Mucosa of stomach (tissue), 1 donor: ENCODE measurements around the gene STARD10.
"Not testable (repeated sequence)": the region's sequence is repeated elsewhere in the genome, so short reads cannot be mapped to it uniquely, and the experiment has no call there.

Experiments used
- H3K27me3 ChIP-seq: one replicate; pipeline ENCODE4 v1.7.0; 2013; ENCODE audit warnings: mild to moderate bottlenecking, low read length; ENCODE audit not compliant: control insufficient read depth, insufficient read depth
- H3K36me3 ChIP-seq: one replicate; pipeline ENCODE4 v1.7.0; 2013; ENCODE audit warnings: low read length; ENCODE audit not compliant: control insufficient read depth, insufficient read depth
- H3K4me1 ChIP-seq: one replicate; pipeline ENCODE4 v1.7.0; 2013; ENCODE audit warnings: mild to moderate bottlenecking, low read length; ENCODE audit not compliant: control insufficient read depth, insufficient read depth
- H3K4me3 ChIP-seq: one replicate; pipeline ENCODE4 v1.7.0; 2013; ENCODE audit warnings: low read length
- H3K9ac ChIP-seq: one replicate; pipeline ENCODE4 v1.7.0; 2013; ENCODE audit warnings: mild to moderate bottlenecking, low read length, moderate library complexity
- H3K9me3 ChIP-seq: one replicate; pipeline ENCODE4 v1.7.0; 2013; ENCODE audit warnings: mild to moderate bottlenecking, low read length, moderate library complexity; ENCODE audit not compliant: control insufficient read depth
- donor health status: Pancreatic carcinoma.

STARD10 gene

DNA sequence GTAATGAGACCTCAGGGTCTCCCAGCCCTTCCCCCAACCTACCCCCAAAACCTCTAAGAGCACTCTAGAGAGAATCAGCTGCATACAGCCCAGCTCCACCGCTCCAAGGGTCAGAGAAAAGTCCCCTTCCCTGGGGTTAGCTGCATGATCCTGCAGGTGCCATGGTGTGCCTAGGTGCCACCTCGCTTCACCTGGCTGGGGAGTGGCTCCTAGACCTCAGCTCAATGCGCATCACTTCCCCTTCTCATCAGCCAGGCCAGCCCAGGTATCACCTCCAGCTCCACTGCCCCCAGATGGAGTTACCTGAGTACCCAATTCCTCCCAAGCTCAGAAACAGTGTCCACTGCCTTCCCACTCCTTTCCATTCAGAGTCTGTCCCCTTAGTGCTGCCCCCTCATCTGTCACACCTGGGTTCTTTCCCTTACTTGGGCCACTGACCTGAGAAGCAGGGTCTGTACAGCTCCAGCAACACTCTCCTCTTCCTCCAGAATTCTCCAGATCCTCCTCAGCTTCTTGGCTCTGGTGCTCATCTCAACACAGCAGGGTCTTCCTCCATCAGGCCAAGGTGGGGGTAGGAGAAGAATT is 1.3 kb downstream of the STARD10 start:
- no peaks in the 10 kb centered on the region for H3K27me3 ChIP-seq
- no peak overlapping the region for H3K4me3 ChIP-seq
- no peaks in the 10 kb centered on the region for H3K9me3 ChIP-seq
- peaks cover 46% of the 10 kb centered on the region for H3K4me1 ChIP-seq
- H3K9ac ChIP-seq = no peak overlapping the region
- no peaks in the 10 kb centered on the region for H3K36me3 ChIP-seq

- not testable (repeated sequence) for H3K4me3 ChIP-seq, H3K9ac ChIP-seq, H3K9me3 ChIP-seq, H3K36me3 ChIP-seq, H3K27me3 ChIP-seq
- H3K4me1 ChIP-seq = peaks cover 59% of the 10 kb centered on the region
Measured at GRCh38 chr11:72791228-72791627, 2.6 kb downstream of the STARD10 start.

- H3K9ac ChIP-seq = no peak overlapping the region
- H3K36me3 ChIP-seq = no peaks in the 10 kb centered on the region
- no peak overlapping the region for H3K4me3 ChIP-seq
- no peaks in the 10 kb centered on the region for H3K27me3 ChIP-seq
- H3K9me3 ChIP-seq = no peaks in the 10 kb centered on the region
- H3K4me1 ChIP-seq = peaks cover 74% of the 10 kb centered on the region
Measured at GRCh38 chr11:72789493-72790131, 4.2 kb downstream of the STARD10 start.

DNA sequence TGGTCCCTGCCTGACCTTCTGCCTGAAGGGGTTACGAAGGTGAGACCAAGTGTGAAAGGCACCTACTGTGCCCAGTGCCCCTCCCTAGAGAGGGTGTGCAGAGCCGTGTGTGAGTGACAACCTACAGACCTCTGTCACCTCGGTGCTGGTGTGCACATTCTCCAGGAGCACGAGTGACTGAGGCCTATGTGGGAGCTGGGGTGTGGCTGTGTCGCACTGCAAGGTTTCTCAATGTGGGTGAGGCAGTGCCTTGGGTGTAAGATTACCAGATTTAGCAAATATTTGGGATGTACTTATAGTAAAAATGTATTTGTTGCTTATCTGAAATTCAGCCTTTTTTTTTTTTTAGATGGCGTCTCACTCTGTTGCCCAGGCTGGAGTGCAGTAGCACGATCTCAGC is 5.6 kb downstream of the STARD10 start:
- H3K9ac ChIP-seq = peak overlapping the region; percentile 63
- H3K36me3 ChIP-seq = no peaks in the 10 kb centered on the region
- H3K27me3 ChIP-seq = no peaks in the 10 kb centered on the region
- H3K9me3 ChIP-seq = no peaks in the 10 kb centered on the region
- peaks cover 86% of the 10 kb centered on the region for H3K4me1 ChIP-seq
- no peak overlapping the region for H3K4me3 ChIP-seq

GRCh38 chr11:72787216-72788104 is 6.4 kb downstream of the STARD10 start:
- H3K4me1 ChIP-seq = peaks cover 87% of the 10 kb centered on the region
- H3K27me3 ChIP-seq = no peaks in the 10 kb centered on the region
- no peaks in the 10 kb centered on the region for H3K36me3 ChIP-seq
- H3K4me3 ChIP-seq = no peak overlapping the region
- H3K9me3 ChIP-seq = no peaks in the 10 kb centered on the region
- peak overlapping the region; percentile 63 for H3K9ac ChIP-seq

DNA sequence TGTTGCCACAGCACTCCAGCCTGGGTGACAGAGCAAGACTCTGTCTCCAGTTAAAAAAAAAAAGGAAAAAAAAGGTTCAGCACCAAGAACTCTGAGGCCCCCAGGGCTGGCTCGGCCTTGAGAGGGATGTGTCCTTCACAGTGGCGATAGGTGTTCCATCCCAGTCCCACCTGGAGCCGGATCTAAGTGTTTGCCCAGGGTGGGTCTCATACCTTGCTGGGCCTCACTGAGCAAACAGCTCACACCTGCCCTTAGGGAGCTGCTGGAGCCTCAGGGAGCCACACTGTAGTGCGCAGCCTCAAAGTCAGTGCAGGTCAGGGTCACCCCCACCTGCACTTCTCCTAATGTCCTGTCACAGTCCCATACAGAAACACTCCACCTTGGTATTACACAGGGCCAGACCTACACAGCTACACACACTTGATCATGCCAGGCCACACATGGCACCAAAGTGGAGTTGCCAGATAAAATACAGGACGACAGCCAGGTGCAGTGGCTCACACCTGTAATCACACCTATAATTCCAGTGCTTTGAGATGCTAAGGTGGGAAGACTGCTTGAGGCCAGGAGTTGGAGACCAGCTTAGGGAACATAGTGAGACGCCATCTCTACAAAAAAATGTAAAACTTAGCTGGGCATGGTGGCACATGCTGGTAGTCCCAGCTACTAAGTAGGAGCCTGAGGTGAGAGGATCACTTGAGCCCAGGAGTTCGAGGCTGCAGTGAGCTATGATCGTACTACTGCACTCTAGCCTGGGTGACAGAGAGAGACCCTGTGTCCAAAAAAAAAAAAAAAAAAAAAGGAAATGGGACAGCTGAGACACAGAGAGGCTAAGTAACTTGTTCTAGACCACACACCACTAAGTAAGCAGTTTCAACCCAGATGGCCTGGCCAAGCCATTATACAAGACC is 7.3 kb downstream of the STARD10 start:
- H3K4me1 ChIP-seq = peaks cover 93% of the 10 kb centered on the region
- H3K9me3 ChIP-seq = no peaks in the 10 kb centered on the region
- peak overlapping the region; percentile 63 for H3K9ac ChIP-seq
- no peak overlapping the region for H3K4me3 ChIP-seq
- no peaks in the 10 kb centered on the region for H3K27me3 ChIP-seq
- no peaks in the 10 kb centered on the region for H3K36me3 ChIP-seq

- no peak overlapping the region for H3K4me3 ChIP-seq
- no peaks in the 10 kb centered on the region for H3K36me3 ChIP-seq
- peak overlapping the region; percentile 25 for H3K9ac ChIP-seq
- H3K4me1 ChIP-seq = peaks cover 84% of the 10 kb centered on the region
- no peaks in the 10 kb centered on the region for H3K9me3 ChIP-seq
- no peaks in the 10 kb centered on the region for H3K27me3 ChIP-seq
Measured at GRCh38 chr11:72784662-72785061, 9.2 kb downstream of the STARD10 start.

DNA sequence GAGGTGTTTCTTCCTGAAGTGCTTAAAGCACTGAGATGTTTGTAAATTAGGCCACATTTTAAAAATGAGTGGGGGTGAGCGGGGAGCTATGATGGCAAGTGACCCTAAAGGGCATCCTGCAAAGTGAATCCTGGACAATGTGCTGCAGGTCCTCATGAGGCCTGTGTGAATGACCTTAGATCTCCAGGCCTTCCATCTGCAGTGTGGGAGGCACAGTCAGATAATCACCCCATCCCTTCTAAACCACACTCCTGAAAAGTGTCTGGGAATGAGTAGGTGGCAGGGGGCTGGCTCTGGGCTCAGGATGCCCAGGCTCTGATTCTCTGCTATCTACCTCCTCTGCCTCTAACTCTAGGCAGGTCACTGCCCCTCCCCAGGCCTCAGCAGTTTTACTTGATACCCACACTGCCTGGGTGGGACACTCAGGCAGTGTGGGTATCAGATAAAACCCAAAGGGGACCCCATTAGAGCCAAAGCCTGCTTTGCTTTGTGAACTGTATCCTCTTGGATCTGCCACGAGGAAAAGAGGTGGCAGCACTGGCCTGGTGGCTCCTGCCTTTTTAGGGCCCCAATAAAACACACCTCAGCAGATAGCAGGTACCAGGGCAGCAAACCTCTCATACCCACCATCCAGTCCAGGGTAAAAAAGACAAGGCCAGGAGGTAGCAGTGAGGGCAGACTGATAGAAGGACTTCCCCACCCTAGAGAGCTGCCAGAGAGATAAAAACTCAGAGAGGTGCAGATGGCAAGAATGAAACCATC is 10.5 kb downstream of the STARD10 start:
- Histone ChIP-seq H3K4me1 (peaks cover 84% of the 10 kb centered on the region), H3K9me3 (no peaks in the 10 kb centered on the region), H3K9ac (peak overlapping the region; percentile 25), H3K36me3 (peaks cover 3% of the 10 kb centered on the region), H3K4me3 (no peak overlapping the region), H3K27me3 (no peaks in the 10 kb centered on the region)

DNA sequence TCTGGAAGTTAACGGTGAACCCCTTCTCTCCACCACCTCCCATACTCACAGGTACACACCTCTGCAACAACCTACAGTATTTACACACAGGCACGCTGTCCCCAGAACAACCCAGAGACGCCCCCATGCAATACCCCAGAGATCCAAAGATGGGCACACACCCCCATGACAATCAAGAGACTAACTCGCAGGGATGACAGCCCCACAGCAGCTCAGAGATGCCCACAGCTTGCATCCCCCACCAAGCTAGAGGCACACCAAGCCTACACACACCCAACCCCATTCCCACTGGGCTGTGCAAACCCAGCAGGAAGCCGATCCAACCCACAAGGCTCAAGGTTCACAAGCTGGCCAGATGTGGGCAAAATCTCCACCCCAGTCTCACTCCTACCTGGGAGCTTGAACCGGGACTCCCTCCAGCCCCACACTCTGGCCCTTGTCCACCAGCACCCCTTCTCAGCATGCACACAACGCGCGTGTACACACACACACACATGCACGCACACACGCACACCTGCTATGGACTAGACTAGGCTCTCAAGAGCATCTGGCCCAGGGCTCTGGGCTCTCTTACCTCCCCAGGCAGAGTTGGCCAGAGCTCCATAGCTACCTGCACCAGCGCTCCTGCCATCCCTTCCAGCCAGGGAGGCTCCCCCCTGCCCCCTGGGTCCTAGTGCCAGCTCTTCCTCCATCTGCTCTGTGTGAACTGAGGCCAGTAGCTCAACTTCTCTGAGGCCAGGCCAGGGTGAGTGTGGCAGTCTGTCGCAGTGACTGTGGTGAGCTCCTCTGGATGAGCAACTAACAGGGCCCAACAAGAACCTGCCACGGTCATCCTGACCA is 11.5 kb downstream of the STARD10 start:
- Histone ChIP-seq H3K4me3 (peak overlapping the region; percentile 4), H3K9me3 (no peaks in the 10 kb centered on the region), H3K9ac (peak overlapping the region; percentile 19), H3K4me1 (peaks cover 84% of the 10 kb centered on the region), H3K36me3 (peaks cover 4% of the 10 kb centered on the region), H3K27me3 (no peaks in the 10 kb centered on the region)

GRCh38 chr11:72781313-72782080 is 12.3 kb downstream of the STARD10 start:
- no peaks in the 10 kb centered on the region for H3K9me3 ChIP-seq
- H3K9ac ChIP-seq = peak overlapping the region; percentile 93
- H3K36me3 ChIP-seq = peaks cover 4% of the 10 kb centered on the region
- no peaks in the 10 kb centered on the region for H3K27me3 ChIP-seq
- peaks cover 84% of the 10 kb centered on the region for H3K4me1 ChIP-seq
- peak overlapping the region; percentile 65 for H3K4me3 ChIP-seq
